Measurements from ENCODE around the gene ITGB4.

- no peak for TF ChIP-seq CTCF (IDR thresholded peaks at IDR 0.05)
- TF ChIP-seq POLR2A (IDR thresholded peaks at IDR 0.05): no peak
- no peak for TF ChIP-seq EP300 (IDR thresholded peaks at IDR 0.05)
Observed at GRCh38 chr17:75733471-75733870, 12.2 kb downstream of the ITGB4 start.

Data from ovary (tissue), 3 donors.